Breast epithelium (tissue), 3 donors: ENCODE data around the gene PKNOX2.

Experiments
- CTCF ChIP-seq, 3 donors: fragments of 450-650 bp; IDR thresholded peaks; one replicate each; pipeline ENCODE4 v1.5.1; 2016 to 2017; ENCODE audit warnings: antibody characterized with exemption in 3 of 3, mild to moderate bottlenecking in 3 of 3, moderate library complexity in 3 of 3
- POLR2A ChIP-seq: fragments of 450-650 bp; IDR thresholded peaks from one replicate; pipeline ENCODE4 v1.6.1; 2016; ENCODE audit warnings: antibody characterized with exemption, mild to moderate bottlenecking, moderate library complexity

GRCh38 chr11:125245299-125245698, 80.7 kb downstream of the PKNOX2 start:
- TF ChIP-seq CTCF (IDR thresholded peaks at IDR 0.05) (no peak), POLR2A (no peak)
